SK-N-SH treated with all-trans-retinoic acid at 6 μM for 48 hours (cell line): ENCODE data around the gene SMARCA2.

Experiments
- BACH2 ChIP-seq: fragments of 250-450 bp; sonication (Bioruptor Pico); IDR thresholded peaks from 2 replicates; pipeline ENCODE4 v1.9.0; 2021; ENCODE audit warnings: mild to moderate bottlenecking, borderline replicate concordance
- PATZ1 ChIP-seq: fragments of 250-450 bp; sonication (Bioruptor Pico); IDR thresholded peaks from 2 replicates; pipeline ENCODE4 v1.8.0; 2020; ENCODE audit warnings: mild to moderate bottlenecking, moderate library complexity, borderline replicate concordance
- PPARA ChIP-seq: fragments of 250-450 bp; sonication (Bioruptor Pico); IDR thresholded peaks from 2 replicates; pipeline ENCODE4 v1.5.0; 2020; ENCODE audit warnings: mild to moderate bottlenecking, borderline replicate concordance
- TCF4 ChIP-seq: fragments of 250-450 bp; sonication (Bioruptor Pico); IDR thresholded peaks from 2 replicates; pipeline ENCODE4 v1.8.0; 2021; ENCODE audit warnings: mild to moderate bottlenecking, moderate library complexity, borderline replicate concordance
- ZFP3 ChIP-seq: fragments of 250-450 bp; sonication (Bioruptor Pico); IDR thresholded peaks from 2 replicates; pipeline ENCODE4 v1.5.0; 2020; ENCODE audit warnings: mild to moderate bottlenecking, moderate library complexity

- TF ChIP-seq BACH2 (CRISPR knock-in tag) (no peak), PPARA (CRISPR knock-in tag) (no peak), TCF4 (no peak), ZFP3 (CRISPR knock-in tag) (no peak), PATZ1 (CRISPR knock-in tag) (no peak)
These were observed 2.8 kb upstream of the SMARCA2 start for GRCh38 chr9:2012347-2012746.
